AG10803 (cell line): ENCODE measurements around the gene PIGS.

ENCODE experiments used
- DNase-seq: peaks from one replicate; pipeline ENCODE4 v3.0.0; 2010; ENCODE audit warnings: low read depth
- H3K4me3 ChIP-seq: 2 replicates; pipeline ENCODE4 v1.5.1; 2011; ENCODE audit warnings: mild to moderate bottlenecking, low read length, control low read depth
- CTCF ChIP-seq: conservative IDR thresholded peaks from 2 replicates; pipeline ENCODE4 v1.5.1; 2011; ENCODE audit warnings: mild to moderate bottlenecking, low read length, control low read depth, inconsistent platforms

Gene PIGS

DNA sequence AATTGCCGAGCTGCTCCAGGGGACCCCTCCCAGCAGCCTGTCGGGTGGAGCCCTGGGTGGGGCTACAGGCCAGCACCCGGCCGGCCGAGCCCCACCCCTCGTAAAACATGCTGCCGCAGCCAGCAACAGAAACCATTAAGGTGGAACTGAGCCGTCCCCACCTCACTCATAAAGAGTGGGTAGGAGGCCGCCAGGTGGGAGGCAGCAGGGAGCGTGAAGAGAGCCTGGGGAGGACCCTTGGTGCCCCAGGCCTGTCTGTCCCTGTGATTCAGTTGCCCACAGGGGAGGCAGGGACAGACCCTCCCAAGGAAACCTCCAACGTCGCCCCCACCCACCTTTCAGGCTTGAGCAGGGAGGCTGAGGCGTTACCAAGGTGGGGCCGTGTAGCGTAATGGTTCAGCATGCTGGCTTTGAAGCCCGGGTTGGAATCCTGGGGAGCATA, 56.7 kb downstream of the PIGS start:
- DNase-seq, result no peak
- TF ChIP-seq CTCF, result no peak
- H3K4me3 ChIP-seq, result no peak overlapping the region

DNA sequence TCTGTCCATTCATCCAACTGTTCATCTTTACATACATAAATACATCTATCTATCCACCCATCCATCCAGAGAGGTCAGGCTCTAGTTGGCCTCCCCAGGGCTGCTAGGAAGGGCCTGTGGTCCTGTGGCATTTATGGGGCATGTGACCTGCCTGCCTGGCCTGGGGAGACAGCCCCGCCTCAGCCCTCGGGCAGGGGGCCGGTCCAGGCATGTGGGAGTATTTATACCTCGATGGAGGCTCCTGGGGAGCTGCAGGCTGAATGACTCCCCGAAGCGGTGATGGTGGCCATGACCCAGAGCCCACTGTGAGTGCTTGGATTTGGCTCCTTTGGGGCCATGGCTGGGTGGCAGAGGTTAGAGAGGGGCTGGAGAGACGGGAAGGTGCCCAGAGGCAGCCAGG, 57.8 kb downstream of the PIGS start:
- TF ChIP-seq CTCF, result no peak
- DNase-seq, result no peak
- no peak overlapping the region for H3K4me3 ChIP-seq

- DNase-seq, result no peak
- no peak for TF ChIP-seq CTCF
- H3K4me3 ChIP-seq, result no peak overlapping the region
These were observed 59.4 kb downstream of the PIGS start for GRCh38 chr17:28511858-28512461.

GRCh38 chr17:28509789-28510188, 61.5 kb downstream of the PIGS start:
- no peak for DNase-seq
- no peak overlapping the region for H3K4me3 ChIP-seq
- TF ChIP-seq CTCF, result no peak

DNA sequence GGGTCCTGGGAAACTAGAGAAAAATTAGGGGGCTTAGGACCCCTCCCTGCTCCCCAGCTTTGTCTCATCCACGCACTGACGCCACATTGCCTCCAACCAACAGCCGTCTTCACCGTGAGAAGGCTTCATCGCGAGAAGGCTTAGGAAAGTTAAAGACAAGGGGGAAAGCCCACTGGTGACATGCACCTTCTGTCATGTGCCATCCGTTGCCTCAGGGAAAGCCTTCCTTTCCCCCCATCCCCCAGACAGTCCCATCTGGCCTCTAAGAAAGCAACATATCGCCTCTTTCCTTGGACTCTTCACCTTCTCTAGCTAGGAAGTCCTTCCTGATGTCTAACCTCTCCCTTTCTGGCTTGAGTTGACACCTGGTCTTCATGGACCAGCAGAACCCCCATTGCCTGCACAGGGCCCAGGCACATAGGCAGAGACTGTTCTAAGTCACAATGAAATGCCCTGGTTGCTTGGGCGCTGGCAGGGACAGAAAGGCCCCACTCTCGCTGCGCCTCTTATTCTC, 63.1 kb downstream of the PIGS start:
- no peak for DNase-seq
- no peak overlapping the region for H3K4me3 ChIP-seq
- TF ChIP-seq CTCF, result no peak

- TF ChIP-seq CTCF, result no peak
- no peak for DNase-seq
- H3K4me3 ChIP-seq, result no peak overlapping the region
These were observed 63.6 kb downstream of the PIGS start for GRCh38 chr17:28507567-28508203.

DNA sequence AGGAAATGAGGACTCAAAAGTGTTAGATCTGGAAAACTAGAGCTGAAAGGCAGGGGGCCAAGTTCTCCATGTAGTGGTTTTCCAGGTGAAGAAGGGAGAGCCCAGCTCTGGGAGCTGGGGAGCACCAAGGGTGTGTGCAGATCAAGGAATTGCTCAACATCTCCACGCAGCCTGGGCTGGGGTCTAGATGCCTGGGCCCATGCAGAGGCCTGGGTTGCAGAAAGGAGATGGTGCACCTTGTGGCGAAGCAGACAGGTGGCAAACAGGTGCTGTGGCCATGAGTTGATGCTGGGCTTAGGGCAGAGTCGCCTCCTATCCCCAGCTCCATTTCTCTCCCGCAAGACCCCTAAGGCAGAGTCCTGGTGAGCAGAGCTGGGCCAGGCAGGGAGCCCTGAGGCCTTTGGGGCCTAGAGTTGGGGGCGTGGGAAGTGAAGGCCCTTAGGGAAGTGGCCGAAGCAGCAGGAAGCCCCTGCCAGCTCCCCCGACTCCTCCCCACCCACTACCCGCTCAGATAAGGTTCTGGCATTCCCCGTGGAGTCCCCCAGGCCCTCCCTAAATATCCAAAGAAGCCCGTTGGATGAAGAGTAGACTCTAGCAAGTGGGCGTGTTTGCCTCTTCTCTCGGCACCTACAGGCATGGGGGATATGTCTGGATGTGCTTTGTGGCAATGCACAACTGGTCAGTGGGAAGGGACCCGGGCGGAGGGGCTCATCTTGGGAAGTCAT, 64.4 kb downstream of the PIGS start:
- TF ChIP-seq CTCF, result no peak
- no peak for DNase-seq
- H3K4me3 ChIP-seq, result no peak overlapping the region
